Measurements from ENCODE around the gene EPN1. TPM values are rescaled to one million over a fixed set of nuclear protein-coding genes. Genes with fewer than 3 reads are reported as not detected.

EPN1 gene
- total and polyA plus RNA-seq, 9 of the 15 experiments (the other 6 are each of a cell fraction or from before 2014, with no cell fraction given), result 0.08 to 138 (median 12.7) TPM

- TF ChIP-seq RREB1 (CRISPR knock-in tag; IDR thresholded peaks at IDR 0.05) (no peak), ELK1 (CRISPR knock-in tag; IDR thresholded peaks at IDR 0.05) (no peak), ZNF699 (CRISPR knock-in tag; IDR thresholded peaks at IDR 0.05; ENCODE audit: insufficient replicate concordance) (no peak), PKNOX1 (IDR thresholded peaks at IDR 0.05) (no peak), ZNF24 (IDR thresholded peaks at IDR 0.05) (peak; percentile 22; the same call in 1 of the 2 replicates), RBM34 (IDR thresholded peaks at IDR 0.05; ENCODE audit: borderline replicate concordance, insufficient read depth, low read length) (no peak), MAFF (IDR thresholded peaks at IDR 0.05; ENCODE audit: low read length) (no peak), ZNF175 (CRISPR knock-in tag; IDR thresholded peaks at IDR 0.05; ENCODE audit: low read depth) (no peak), ZNF586 (CRISPR knock-in tag; conservative IDR thresholded peaks at IDR 0.05) (no peak), ZNF124 (CRISPR knock-in tag; IDR thresholded peaks at IDR 0.05) (no peak), POLR3A (IDR thresholded peaks at IDR 0.05; ENCODE audit: borderline replicate concordance, extremely low read depth, insufficient read depth, insufficient read length) (no peak), ZSCAN32 (CRISPR knock-in tag; IDR thresholded peaks at IDR 0.05) (no peak), ZNF512 (tag; IDR thresholded peaks at IDR 0.05) (no peak), ZNF41 (CRISPR knock-in tag; conservative IDR thresholded peaks at IDR 0.05) (no peak), MCM5 (IDR thresholded peaks at IDR 0.05; ENCODE audit: low read depth) (no peak), THAP7 (CRISPR knock-in tag; IDR thresholded peaks at IDR 0.05) (peak; percentile 88; the same call in 1 of the 2 replicates), ZNF561 (CRISPR knock-in tag; conservative IDR thresholded peaks at IDR 0.05) (no peak)
Observed at GRCh38 chr19:55643003-55643886, 31.8 kb upstream of the EPN1 start, which contains the start of gene ZNF581 (continued).
